Activated gamma-delta T cell treated with Interleukin-2 at 50 U/mL for 16 hours (primary cell): ENCODE measurements around the gene TTC7B.

Experiments used
- DNase-seq: peaks from one replicate; pipeline ENCODE4 v3.0.0-alpha.2; 2020

Gene TTC7B

DNA sequence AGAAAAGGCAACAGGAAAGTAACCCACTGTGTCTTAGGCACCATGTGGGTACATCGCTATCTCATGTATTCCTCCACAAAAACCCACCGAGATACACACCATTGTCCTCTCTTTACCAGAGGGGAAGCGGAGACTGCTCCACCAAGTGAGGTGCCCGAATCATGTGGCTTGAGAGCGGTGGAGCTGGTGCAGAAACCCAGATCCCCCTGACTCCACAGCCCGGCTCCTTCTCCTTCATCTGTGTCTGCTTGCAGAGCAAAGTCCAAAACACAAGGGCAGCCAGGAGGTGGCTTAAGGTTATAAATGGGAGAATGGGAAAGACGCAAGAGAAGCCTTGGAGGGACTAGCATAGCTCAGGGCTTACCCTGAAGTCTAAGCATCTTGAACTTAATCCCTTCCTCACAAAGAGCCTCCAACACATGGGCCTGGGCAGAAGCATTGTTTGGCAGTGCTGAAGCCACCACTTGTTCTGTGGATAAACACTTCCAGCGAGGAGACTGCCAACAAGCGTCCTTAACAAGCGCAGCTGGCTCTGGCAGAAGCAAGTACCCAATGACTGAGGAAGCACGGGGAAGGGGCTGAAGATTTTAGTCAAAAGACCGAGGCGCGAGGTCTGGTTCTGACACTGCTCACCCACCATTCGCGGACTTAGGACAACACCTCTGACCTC is 83.0 kb downstream of the TTC7B start:
- DNase-seq, result no peak

DNA sequence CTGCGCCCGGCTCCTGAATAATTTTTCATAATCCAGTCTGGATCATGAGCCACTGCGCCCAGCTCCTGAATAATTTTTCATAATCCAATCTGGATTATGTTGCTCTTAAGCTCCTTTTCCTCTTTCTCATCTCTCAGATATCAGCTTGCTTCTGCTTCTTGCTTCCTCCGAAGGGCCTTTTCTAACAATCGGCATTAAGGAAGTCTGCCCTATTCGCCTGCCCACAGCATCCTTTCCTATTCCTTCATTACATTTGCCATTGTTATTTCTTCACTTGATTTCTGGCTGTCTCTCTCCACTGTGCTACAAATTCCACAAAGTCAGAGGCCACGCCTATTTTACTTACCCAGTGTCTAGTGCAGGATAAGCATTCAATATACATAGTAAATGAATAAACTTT is 83.5 kb downstream of the TTC7B start:
- no peak for DNase-seq

DNA sequence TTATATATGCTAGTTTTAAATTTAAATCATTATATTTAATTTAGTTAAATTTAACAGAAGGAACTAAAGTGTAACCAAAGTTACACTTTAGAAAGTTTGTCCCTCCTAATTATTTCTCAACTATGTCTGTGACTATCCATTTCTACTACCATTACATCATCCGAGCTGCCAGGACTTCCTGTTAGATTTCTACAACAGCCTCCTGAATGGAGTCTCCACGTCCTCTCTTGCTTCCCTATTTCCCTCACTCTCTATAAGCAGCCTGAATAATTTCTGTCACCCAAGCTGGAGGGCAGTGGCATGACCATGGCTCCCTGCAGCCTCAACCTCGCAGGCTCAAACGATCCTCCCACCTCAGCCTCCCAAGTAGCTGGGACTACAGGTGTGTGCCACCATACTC is 84.1 kb downstream of the TTC7B start:
- no peak for DNase-seq

DNA sequence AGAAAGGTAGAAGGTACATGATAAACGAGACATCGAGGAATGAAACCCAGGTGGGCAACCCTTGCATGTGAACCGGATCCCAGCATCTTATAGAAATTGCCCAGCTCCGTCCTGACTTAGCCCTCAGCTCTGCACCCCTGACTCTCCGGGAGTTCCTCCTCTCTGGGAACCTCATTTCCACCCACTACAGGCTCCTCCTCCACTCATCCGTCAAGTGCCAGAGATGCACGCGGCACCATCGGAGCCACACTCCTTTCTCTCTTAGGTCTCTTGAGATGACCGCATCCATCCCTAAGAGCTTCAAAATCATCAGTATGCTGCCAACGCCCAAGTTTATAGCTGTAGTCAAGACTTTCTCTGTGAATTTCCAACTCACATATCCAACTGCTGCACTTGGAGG is 84.7 kb downstream of the TTC7B start:
- no peak for DNase-seq

DNA sequence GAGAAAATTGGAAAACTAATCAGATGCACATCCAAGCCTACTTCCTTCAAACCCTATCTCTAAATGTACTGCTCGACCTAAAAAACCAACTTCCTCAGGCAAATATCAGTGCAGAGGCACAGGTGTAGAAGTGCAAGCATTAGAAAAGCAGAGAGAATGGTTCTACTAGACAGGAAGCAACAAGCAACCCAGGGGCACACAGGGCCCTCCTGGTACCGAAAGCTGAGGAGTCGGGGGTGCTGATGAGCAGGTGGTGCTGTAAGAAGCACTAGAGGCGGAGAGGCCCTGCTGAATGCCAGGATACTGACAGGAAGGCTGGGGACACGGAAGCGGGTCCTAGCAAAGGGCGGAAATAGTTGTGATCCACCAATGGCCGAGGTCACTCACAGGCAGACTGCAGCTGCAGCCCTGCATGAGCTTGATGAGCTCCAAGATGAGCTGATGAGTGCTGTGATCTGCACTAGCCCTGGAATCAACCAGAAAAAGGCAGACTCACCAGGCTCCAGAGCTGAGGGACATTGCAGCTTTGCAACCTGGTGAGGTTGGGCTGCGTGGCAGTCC is 85.9 kb downstream of the TTC7B start:
- DNase-seq, result no peak

DNA sequence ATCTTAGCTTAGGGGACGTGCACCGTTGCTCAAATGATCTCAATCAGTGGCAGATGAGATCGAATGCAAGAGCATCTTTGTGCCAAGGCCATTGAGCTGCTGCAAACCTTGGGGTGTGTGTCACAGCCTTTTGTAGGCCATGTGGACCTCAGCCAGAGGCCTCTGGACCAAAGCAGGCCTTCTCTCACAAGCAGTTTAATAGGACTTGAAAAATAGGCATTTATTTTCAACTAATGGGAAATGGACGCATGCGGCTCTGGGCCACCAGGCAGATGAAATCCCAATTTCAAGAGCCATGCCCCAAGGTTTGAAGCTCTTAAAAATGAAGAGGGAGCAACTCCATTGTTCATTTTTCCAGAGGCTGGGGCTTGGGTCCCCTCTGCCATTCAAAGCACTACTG is 87.3 kb downstream of the TTC7B start:
- no peak for DNase-seq

DNA sequence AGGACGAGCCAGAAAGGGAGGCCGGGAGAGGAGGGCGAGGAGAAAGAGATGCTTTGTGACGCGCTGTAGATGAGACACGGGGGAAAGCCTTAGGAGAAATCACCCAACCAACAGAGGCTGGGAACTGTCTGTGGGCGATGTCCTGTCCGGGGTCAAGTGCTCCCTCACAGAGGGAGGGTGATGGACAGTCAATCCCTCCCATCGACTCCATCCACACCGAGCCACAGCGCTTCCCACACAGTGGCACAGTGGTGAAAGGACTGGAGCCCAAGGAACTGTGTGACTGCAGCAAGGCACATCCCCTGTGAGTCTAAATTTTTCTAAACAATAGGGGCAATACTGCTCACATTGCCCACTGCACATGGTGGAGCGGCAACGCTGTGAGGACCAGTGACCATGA is 89.1 kb downstream of the TTC7B start:
- DNase-seq, result no peak

DNA sequence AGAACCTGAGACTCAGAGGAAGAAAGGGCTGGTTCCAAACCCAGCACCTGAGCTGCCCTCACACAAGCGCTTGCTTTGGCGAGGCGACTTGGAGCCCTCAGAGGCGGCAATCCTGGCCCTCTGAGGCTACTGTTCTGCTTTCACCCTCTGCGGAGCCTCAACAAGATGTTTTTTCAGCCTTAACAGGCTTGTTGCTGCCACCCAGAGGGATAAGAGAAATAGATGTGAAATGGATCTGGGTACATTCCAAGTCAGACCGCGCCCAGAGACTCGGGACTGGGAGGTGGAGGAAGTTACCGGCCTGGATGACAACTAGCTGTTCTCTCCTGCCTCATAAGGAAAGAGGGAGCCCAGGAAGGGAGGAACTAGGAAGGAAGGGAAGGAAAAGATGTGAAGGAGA is 89.6 kb downstream of the TTC7B start:
- no peak for DNase-seq

DNA sequence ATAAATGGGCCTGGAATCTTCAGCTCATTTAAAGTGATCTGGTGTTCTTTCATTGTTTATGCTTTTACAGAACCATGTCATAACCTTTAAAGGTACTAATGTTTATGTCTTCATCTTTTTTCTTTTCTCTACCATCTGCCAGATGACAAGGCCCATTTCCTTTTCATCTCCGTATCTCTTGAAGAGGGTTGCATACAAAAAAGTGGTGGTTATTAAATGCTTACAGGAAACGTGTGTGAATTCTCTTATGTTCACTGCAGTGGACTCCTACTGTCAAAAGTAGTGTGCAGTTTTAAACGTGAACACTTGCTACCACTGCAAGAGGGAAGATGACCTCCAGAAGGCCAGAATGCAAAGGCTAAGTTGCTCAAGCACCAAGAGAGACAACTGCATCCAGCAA is 91.4 kb downstream of the TTC7B start:
- no peak for DNase-seq

DNA sequence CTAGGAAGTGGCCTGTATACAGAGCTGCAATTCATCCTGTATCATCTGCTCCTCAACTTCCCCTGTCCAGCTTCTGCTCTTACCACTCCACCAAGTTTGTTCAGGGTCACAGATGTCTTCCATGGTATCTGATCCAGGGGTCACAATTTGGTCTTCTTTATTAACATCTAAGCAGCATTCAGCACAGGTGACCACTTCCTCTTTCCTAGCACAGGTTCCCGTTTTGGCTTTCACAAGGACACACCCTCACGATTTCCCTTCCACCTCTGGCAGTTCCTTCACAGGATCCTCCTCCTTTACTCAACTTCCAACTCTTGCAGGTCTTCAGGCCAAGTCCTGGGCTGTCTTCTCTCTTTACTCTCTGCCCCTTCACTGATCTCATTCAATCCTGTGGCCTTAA is 93.6 kb downstream of the TTC7B start:
- DNase-seq, result no peak

DNA sequence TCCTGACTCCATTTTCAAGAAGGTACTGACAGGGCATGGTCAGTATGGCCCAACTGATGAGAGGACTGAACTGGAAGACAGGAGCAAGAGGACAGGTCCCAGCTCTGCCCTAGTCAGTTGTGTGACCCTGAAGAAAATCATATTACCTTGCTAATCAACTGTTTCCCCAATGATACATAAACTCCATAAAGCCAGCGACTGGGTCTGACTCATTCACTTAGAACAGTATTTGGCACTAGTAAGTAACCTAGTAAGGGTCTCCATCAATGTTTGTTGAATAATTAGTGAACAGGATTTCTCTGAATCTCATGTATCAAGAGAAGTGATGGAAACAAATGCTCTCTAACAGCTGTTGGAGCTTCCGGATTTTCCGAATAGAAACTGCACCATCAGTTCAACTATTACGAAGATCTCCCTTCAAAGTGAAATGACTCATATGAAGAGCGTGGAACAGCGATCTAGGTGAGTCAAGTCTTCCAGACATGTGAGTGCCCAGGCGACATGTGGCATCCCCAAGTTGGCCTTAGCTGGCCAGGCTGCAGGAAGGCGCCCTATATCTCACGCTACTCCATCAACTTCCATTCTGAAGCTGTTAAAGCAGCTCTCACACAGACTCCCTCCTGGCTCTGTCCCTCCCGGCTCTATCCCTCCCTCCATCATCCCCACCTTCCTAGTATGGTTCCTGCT is 94.5 kb downstream of the TTC7B start:
- DNase-seq, result no peak

DNA sequence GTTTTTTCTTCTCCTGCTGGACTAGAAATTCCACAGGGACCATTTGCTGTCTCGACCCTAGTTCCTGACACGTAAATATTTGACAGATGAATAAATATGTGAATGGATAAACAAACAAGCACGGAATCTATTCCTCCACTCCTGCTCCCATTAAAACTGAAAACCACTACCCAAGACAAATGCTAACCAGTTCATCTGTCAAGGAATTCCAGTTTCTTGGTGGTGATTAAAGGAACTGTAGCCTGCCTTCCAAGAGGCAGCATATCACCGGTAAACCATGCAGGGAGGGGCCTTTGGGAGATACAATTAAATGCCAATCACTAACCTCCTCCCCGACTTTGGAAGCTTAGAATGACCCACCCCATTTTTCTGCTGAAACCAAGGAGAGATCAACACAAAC is 95.4 kb downstream of the TTC7B start:
- DNase-seq, result no peak

DNA sequence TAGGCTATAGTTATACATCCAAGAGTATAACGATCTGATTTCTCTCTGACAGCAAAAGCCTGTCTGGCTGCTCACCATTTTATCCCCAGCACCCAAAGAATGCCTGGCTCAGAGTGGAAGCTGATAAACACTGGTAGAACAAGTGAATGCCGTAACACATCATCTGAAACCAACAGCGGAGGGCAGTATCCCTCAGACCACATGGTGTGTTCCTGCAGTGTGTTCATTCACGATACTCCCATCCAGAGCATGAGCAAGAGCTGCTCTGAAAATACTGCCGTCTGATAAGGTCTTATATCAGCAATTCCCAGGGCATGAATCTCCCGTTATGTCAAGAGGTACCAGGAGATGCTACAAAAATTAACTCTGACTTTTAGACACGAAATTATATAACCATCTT is 95.9 kb downstream of the TTC7B start:
- DNase-seq, result no peak

DNA sequence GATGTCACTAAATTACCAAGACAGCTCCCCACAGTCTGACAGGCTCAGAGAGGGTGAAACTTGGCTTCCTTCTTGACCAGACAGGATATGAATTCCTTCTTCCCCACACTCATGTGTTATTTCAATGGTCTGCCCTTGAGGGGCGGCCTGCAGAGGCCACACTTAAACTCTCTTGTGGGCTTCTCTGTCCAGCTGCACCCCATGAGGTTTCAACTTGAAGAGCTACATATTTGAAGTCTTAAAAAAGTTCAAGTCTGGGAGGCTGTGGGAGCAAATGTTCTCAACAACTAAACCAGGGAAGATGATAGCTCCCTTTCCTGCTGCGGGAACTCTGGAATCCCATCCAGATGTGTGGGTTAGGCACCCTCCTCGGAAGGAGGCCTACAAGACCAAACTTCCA is 98.3 kb downstream of the TTC7B start:
- DNase-seq, result no peak

DNA sequence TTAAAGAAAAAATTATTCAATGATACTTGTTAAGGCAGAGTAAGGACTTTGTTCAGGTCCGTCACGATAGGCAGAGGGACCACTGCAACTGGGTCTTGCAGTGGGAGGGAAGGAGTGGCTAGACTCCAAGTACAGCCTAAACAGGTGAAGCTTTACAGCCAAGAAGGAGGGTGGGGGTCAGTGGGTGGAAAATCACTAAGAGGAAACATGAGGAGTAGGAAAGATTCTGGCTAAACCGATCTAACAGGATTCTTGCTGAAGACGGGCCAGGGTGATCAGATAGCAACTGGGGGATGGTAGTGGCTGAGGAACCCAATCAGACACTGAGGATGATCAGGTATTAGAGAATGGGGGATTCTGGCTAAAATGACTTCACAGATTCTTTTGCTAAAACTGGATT is 100.2 kb downstream of the TTC7B start:
- DNase-seq, result no peak

DNA sequence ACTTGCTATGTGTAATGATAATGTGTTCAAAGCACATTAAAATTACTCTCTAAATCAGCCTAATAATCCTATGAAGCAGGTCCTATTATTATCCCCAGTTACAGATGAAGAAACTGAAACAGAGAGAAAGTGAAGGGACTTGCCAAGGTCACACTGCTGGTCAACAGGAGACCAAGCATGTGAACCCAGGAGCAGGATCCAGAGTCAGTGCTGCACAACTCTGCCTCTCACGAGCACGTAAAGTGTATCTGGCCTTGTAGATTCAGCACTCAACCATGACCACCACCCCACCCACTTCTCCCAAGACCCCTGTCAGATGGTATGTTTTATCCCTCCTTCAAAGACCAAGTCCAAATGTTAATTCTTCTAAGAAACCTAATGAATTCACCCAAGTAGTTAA is 100.7 kb downstream of the TTC7B start:
- no peak for DNase-seq

DNA sequence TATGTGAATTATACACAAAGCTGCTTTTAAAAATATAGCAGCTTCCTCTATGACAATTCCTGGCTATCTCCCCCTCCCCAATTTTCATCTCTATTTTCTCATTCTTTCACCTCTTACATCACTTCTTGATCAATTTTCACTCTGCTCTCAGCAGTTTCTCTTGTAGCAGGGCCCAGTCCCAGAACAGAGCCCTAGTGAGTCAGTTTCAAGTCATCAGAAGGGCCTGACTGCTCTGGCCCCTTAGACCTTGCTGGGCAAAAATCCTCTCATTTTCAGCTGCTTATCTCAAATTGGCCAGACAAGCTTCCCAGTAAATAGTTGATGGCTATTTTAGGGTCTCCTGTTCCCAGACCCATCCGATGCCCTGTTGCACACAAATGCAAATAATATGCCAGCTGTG is 101.4 kb downstream of the TTC7B start:
- DNase-seq, result no peak

DNA sequence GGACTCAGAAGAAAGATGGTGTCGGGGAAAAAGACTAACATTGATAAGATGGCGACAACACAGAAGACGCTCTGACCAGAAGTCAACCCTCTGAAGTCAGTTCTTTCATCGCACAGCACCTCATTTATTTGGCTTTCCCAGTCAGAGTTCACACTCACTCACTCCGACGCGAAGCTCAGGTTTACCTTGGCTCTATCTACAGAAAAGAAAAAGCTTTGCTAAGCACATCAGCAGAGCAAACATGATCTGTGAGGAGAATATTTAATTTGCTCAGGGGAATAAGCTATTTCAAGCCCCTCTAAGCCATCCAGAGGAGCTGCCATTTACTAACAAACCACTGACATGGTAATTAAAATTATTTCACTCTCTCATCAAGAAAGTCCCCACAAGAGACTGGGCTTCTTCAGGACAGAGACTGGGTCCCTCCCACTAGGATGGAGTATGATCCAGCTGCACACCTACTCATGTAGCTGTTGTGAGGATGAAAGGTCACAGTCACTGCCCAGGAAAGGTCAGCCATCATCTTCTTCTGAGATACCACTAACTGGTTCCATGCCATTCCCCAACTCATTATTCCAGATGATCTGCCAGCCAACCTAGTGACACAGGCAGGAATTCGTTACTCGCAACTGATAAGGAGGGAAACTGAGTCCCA is 111.4 kb downstream of the TTC7B start:
- no peak for DNase-seq

DNA sequence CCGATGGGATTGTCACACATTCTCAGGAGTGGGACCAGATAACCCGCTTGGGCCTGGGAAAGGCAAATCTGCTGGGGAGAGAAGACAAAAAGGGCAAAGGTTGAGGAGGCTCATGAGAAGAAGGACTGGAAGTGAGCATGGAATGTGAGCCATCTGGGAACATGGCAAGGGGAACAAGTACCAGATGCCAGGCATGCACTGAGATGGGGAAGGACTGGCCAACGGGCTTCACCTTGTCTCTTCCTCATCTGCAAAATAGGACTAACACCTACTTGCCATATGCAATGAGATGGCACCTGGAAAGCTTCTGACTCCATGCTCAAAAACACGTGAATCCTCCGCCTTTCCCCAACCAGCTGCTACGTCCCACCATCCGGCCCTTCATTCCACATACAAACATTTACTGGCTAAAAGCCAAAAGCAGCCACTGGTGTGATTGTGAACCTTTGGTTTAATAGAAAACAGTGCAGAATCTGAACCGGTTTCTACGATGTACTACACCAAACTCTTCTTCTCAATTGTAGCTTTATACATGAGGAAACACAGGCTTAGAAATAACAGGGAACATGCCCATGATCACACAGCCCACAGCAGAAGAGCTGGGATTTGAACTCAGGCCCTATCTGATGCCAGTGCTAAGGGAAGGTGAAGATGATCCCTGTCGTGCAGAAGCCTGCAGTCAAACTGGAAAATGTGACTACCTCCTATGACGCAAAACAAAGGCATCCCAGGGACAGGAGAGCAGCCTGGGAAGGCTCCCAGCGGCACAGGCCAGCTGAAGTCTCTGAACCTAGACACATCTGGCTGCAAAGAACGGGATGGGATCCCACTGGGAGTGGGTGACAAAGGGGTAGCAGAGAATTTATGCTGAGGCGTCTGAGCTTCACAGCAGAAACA is 112.1 kb downstream of the TTC7B start:
- no peak for DNase-seq

DNA sequence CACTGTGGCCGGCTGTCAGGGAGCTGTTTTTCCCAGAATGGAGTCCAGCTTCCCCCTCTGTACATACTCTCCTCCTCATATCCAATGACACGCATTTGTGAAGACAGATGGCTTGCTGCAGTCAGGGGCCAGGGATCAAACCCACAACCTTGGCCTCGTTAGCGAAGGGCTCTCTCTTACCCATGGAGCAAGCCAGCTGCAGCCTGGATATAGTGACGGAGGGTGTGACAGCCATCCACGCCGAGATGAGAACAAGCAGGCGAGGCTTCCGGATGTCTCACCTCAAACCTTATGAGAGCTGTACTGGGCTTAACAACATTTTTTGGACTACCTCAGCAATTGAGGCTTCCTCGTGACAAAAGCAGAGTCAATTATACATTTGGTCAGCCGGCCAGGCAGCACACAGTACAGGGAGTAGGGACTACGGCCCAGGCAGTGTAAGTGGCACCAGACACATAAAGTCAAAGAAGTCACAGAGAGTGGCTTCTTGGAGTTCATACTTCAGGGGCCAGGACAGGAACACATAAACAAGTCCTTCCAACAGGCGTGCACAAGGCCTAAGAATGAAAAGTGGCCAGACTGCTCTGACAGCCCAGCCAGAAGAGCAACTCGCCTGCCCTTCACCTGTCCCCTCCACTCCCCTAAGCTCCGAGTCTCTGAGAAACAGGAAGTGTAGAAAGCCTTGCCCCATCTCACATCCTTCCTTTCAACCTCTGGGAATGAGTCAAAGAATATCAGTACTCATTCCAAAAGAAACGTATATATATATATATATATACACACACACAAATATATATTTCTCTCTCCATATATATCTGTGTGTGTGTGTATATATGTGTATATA is 115.1 kb downstream of the TTC7B start:
- DNase-seq, result no peak

DNA sequence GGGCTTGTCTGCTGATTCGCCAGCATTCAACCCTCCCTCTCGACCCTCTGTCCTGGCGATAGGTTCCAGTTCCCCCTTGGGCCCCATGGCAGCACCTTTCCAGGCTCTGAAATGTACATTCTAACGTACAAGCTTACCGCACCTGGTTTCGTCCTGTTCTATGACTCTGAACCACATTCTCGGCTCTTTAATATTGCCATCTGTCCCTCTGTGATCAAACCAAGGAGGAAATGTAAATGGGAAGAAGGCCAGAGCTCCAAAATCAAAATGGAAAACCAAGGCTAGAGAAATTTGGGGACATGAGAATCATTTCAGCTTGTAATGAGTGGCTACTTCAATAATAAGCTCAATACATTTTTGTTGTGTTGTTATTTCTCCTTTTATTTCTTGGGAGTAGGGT is 117.2 kb downstream of the TTC7B start:
- no peak for DNase-seq

DNA sequence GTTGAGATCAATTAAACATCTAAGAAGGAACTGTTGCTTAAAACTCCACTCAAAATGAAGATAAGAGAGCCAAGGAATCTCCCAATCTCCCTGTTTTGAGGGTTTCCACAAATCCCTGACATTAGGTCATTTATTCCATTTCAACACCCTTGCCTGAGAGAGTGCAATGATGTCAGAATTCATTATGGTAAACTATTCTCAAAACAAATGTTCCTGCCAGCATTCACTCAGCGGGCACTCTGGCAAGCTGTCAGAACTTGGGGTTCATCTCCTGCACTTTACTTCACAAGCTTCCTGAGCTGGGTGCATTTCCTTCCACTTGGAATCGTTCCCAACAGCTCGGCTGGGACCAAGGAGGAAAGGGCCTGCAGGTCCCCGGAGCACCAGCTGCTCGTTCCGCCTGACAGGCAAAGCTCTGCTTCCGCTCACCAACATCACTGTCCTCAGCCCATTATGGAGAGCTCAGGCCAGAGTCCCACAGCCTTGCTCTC is 117.8 kb downstream of the TTC7B start:
- no peak for DNase-seq
